ENCODE data around the gene TTC34.

GRCh38 chr1:2787163-2787911 is 14.2 kb downstream of the TTC34 start:
- TF ChIP-seq EZH2phosphoT487 (IDR thresholded peaks at IDR 0.05; ENCODE audit: insufficient read depth, low read depth) (no peak), EZH2 (IDR thresholded peaks at IDR 0.05; ENCODE audit: insufficient read depth, poor library complexity, severe bottlenecking) (no peak)

Measured in GM23248 (cell line).